CD4-positive, alpha-beta T cell treated with Interleukin-6 for 4 hours (primary cell): ENCODE measurements around the gene TARP.
"Not testable (repeated sequence)": the region's sequence is repeated elsewhere in the genome, so short reads cannot be mapped to it uniquely, and the experiment has no call there.

Experiments
- DNase-seq: peaks from one replicate; pipeline ENCODE4 v3.0.0-alpha.2; 2020; ENCODE audit warnings: mixed read lengths

TARP gene

DNA sequence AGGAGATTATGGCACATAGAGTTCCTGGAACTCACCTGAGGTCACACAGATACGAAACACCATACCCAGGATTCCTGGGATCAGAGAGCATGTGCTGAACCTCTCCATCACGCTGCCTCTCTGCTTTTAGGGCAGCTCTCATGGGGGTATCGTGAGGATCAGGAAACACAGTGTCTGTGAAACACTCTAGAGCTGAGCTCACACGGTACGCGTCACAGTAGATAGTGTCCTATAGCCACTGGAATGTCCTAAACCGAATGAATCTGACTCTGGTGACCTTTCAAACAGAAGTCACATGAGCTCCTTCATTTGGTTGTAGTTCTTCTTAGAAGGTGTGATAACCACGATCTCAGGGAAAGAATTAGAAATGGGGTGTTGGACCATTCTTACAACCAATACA, 14.3 kb downstream of the TARP start:
- not testable (repeated sequence) for DNase-seq

DNA sequence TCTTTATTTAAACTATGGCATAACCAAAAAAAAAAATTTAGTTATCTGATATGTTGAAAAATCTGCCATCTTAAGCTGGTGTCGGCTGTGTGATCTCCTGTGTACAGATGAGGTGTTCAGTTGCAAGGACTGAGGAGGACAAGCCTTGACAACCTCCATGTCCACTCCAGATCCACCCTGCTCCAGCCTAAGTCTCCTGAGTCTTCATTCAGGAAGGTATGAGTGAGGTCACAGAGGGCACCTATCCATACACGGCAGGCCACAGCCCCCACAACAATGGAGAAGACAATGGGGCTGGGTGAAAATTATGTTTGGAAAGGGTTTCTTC, 16.1 kb downstream of the TARP start:
- no peak for DNase-seq

DNA sequence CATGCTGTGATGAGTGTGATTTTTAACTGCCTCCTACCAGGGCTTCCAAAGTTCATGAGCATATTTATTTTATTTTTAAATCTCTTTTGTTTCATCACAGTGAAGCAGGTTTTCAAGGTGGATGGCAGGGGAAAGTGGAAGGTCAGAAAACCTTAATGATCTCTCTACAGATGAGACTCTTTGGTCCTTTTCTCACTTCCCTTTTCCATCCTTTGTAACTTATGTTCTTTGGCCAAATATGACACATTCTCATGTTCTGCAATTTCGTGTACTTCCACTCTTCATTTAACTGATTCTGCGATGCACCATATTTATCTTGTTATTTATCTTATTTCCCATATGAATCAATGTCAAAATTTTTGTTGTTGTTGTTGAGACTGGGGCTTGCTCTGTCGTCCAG, 23.6 kb downstream of the TARP start:
- not testable (repeated sequence) for DNase-seq

DNA sequence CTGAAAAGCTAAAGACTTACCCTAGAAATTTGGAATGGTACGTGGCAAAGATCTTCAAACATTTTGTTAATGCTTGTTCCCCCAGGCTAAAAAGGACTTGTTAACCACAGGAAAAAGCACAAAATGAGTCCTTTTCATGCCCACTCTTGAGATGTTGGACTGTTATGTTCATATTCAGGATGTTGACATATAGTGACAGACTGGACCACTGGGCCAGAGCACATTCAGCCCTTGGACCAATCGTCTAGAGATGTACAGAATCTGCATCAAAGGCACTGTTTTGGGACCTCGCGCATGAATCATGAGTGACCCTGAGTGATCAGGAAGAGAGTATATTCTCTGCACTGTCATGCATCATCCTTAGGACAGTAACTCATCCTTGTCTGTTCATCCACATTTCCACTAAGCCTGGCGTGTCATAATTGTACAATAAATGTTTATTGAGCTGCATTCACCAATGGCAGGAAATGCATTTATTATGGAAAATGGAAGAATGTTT, 25.3 kb downstream of the TARP start:
- no peak for DNase-seq

DNA sequence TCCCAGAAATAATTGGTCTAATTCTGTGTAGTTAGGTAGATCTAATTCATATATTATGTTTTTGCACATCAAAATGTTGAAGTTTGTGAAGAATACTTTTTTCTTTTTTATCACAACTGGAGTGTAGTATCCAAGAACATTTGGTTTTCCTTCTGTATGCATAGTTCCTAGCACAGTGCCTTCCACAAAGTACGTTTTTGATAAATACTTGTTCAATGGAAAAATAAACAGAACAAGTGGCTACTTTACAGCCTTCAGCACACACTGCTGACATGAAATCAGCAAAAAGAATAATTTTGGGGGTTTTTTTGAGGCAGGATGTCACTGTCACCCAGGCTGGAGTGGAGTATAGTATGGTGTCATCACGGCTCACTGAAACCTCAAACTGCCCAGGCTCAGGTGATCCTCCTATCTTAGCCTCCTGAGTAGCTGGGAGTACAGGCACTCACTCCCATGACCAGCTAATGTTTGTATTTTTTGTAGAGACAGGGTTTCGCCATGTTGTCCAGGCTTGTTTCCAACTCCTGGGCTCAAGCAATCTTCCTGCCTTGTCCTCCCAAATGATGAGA, 27.9 kb downstream of the TARP start:
- DNase-seq = no peak

DNA sequence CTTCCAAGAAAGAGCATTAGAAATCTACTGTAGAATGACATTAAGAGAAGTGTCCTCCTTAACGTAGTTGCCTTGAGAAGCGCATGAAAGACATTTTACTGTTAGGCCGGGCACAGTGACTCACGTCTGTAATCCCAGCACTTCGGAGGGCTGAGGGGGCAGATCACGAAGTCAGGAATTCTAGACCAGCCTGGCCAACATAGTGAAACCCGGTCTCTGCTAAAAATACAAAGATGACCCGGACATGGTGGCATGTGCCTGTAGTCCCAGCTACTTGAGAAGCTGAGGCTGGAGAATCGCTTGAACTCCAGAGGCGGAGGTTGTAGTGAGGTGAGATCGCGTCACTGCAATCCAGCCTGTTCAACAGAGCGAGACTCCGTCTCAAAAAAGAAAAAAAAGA, 28.9 kb downstream of the TARP start:
- no peak for DNase-seq

DNA sequence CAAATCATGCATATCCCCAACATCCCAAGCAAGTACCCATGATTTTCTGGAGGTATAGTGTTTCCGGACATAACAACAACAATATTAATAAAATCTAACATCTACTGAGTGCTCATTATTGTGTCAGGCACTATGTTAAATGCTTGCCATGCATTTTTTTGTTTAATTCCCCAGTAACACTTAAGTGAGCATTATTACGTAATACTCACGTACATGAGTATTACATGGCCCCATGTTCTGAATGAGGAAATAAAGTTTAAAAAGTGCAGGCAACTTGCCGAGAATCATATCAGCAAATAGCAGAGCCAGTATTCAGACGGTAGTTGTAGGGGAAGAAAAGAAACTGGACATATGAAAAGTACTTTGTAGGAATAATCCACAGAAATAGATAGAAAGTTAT, 30.1 kb downstream of the TARP start:
- not testable (repeated sequence) for DNase-seq

DNA sequence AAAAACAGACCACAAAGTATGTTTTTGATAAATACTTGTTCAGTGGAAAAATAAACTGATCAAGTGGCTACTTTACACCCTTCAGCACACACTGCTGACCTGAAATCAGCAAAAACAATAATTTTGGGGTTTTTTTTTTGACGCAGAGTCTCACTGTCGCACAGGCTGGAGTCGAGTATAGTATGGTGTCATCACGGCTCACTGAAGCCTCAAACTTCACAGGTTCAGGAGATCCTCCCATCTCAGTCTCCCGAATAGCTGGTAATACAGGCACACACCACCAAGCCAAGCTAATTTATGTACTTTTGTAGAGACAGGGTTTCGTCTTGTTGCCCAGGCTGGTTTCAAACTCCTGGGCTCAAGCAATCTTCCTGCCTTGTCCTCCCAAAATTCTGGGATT, 30.6 kb downstream of the TARP start:
- DNase-seq = no peak

DNA sequence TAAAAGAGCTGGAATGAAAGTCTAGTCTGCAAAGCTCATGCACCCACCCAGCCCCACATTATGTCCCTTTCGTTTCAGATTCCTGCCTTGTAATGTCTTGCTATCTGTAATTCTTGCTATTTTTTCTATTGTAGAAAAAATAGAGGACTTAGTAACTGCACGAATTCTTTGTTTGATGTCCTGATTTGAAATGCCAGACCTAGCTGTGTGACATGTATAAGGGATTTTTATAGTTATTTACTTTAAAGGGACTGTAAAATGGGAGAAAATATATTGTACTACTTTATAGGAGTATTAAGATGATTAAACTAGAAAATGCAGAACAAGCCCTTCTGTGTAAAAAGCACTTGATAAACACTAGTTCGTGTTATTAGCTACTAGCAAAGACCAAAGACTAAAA, 32.4 kb downstream of the TARP start:
- DNase-seq = no peak

DNA sequence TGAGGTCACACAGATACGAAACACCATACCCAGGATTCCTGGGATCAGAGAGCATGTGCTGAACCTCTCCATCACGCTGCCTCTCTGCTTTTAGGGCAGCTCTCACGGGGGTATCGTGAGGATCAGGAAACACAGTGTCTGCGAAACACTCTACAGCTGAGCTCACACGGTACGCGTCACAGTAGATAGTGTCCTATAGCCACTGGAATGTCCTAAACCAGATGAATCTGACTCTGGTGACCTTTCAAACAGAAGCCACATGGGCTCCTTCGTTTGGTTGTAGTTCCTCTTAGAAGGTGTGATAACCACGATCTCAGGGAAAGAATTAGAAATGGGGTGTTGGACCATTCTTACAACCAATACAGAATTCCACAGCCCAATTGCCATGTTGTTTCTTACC, 34.3 kb downstream of the TARP start:
- not testable (repeated sequence) for DNase-seq

DNA sequence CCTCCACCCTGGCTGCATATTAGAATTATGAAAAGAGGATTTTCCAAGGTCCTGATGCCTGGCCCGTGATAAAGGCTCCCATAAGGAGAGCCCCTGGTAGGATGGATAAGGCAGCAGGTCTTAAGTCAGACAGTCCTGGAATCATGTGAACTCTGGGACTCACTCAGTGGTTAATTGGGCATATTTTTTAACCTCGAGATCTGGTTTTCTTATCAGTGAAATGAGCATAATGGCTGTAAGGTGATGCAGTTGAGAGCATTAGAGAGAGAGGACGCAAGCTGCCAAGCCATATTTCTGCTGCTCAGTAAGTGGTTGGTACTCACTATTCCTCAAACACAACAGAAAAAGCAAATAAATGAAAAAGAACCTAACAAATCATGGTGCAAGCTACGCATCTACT, 37.8 kb downstream of the TARP start:
- no peak for DNase-seq

DNA sequence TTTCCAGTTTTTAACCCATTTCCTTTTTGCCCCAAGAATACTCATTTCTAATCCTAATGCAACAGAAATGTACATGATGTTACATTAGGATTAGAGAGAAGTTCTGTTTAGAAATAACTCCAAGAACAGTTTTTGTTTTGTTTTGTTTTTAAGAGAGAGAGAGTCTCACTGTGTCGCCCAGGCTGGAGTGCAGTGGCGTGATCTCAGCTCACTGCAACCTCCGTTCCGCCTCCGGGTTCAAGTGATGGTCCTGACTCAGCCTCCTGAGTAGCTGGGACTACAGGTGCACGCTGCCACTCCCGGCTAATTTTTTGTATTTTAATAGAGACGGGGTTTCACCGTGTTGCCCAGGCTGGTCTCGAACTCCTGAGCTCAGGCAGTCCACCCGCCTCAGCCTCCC, 38.7 kb downstream of the TARP start:
- DNase-seq = not testable (repeated sequence)

DNA sequence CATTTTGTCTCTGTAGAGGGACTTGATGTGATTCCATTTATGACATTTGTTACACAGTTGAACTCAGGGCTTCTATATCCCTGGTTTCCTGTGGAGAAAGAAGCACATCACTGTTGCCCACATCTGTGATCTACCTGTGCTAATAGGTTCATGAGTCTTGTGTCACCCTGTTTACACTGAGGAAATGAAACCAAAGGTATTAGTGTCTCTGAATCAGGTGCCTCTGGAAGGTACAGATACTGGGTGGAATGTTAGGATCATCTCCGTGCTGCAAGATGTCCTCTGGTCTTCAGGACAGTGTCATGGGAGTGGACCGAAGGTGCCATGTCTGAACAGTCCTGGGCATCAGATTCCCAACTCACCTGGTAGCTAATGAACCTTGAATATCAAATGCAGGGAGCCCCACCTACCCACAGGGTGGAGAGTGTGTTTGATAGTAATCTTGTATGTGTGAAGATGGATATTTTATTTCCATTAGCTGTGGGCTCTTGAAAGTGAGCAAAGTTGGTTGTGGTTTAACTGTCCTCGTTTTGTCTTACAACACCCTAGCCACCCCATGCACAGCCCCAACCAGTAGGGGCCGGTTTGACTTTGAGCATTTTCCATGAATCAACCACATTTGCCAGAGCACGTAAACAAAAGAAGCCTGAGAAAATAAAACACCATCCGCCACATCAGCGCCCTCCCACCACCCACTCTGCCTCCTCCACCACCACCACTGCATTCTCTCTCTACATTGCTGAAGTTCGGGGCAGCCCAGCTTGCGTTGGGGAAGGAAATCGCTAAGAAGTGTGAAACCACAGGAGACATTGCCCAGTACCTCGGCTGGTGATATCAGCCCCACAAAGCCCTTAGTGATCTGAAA, 40.7 kb downstream of the TARP start:
- DNase-seq = peak; percentile 61

DNA sequence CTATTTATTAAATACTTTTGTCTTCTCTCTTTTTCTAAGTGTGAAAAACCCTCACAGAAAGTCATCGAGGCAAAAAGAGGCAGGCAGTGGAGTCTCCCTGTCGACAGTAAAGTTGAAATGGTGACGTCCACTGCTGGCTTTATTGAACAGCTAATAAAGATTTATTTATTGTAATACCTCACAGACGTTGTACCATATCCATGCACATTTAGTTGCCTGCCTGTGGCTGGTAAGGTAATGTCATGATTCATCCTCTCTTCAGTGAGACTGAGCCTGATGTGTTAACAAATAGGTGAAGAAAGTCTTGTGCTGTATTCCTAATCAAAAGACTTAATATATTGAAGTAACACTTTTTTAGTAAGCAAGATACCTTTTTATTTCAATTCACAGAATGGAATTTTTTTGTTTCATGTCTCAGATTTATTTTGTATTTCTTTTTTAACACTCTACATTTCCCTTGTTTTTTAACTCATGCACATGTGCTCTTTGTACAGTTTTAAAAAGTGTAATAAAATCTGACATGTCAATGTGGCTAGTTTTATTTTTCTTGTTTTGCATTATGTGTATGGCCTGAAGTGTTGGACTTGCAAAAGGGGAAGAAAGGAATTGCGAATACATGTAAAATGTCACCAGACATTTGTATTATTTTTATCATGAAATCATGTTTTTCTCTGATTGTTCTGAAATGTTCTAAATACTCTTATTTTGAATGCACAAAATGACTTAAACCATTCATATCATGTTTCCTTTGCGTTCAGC, 43.4 kb downstream of the TARP start:
- DNase-seq = no peak

DNA sequence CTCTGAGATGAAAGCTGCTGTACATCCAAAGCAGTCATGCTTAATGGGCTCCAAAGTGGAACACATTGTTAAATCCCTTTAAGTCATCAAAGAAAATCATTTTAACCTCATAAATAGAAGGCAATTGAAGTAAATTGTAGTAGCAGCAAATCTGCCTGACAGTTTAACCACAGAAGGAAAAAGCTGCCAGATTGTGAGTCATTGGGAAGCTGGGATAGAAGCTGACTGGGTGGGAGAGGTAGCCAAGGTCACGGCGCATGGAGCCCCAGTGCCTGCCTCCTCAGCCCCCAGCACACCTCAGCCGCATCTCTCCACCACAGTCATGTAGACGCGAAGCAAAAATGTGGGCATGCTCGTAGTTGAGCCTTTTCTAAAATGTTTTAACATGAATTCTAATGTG, 44.0 kb downstream of the TARP start:
- no peak for DNase-seq

DNA sequence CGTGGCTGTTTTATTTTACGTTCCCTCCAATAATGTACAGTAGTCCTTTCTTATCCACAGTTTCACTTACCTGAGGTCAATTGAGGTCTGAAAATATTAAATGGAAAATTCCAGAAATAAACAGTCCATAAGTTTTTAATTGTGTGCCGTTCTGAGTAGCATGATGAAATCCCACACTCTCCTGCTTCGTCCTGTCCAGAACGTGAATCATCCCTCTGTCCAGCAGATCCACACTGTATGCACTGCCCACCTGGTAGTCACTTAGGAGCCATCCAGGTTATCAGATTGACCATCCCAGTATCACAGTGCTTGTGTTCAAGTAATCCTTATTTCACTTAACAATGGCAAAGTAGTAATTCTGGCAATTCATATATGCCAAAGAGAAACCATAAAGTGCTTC, 49.0 kb downstream of the TARP start:
- no peak for DNase-seq

DNA sequence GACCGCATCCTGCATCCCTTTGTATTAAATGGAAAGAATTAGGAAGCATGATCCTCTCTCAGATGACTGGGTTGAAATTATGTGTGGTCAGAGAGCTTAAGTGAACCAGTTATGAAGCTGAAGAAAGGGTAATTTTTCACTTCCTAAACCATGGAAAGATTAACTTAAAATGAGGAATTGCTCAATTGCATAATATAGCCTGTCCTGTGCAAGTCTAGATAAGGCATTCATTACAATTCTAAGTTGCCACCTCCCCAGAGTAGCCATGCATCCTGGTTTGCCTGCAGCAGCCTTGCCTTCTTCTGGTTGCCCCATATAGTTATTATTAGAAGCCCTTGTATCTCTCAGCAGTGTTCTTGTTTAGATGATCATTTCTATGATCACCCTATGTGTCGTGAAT, 50.1 kb downstream of the TARP start:
- no peak for DNase-seq

DNA sequence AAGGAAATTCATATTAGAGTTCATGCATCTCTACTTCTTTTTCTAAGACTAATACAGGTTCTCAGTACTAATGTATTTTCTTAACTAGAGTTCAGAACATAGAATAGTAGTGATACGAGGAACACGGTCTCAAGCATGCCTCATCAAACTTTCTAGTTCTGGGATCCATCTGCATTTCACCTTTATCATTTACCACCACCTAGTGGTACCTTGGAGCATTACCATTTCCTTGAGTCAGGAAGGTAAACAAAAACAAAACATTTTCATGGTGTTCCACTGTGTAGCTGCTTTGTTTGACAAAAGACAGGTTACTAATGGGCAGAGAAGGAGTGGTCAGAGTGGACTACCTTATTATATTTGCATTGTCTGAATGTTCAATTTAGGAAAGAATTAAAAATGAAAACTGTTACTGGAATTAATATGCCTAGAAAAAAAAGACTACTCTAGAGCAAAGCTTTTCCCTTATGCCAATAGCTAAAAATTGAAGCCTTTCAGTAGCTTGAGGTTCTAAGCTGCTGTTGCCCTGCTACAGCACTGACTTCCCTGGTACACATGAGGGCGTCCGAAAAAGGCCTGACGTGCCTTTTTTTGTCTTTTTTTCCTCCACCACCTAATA, 50.8 kb downstream of the TARP start:
- peak; percentile 38 for DNase-seq

DNA sequence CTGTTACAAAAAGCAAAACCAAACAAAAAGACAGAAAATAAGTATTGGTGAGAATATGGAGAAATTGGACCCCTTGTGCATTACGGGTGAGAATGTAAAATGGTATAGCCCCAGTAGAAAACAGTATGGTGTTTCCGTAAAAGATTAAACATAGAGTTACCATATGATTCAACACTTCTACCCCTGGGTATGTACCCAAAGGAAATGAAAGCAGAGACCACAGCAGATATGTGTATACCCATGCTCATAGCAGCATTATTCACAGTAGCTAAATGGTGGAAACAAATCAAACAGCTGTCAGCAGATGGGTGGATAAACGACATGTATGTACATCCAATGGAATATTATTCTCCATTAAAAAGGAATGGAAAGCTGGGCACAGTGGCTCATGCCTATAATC, 53.0 kb downstream of the TARP start:
- DNase-seq = no peak

DNA sequence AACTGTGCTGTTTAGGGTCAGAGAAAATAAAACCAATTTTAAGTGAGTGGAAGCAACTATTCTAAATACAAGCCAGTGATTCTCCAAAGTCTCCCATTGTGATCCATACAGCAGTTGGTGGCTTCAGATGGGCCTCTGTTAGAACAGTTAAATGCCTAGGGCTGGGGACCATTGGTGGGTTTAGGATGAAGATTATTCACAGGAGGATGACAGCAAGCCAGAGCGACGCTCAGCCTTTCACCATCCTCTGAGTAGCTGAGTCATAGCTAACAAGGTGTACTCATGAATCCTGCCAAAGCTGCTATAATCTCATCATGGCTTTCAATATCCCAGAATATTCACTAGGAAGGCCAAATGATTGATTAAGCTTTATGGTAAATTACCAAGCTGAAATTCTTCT, 55.8 kb downstream of the TARP start:
- peak; percentile 17 for DNase-seq

DNA sequence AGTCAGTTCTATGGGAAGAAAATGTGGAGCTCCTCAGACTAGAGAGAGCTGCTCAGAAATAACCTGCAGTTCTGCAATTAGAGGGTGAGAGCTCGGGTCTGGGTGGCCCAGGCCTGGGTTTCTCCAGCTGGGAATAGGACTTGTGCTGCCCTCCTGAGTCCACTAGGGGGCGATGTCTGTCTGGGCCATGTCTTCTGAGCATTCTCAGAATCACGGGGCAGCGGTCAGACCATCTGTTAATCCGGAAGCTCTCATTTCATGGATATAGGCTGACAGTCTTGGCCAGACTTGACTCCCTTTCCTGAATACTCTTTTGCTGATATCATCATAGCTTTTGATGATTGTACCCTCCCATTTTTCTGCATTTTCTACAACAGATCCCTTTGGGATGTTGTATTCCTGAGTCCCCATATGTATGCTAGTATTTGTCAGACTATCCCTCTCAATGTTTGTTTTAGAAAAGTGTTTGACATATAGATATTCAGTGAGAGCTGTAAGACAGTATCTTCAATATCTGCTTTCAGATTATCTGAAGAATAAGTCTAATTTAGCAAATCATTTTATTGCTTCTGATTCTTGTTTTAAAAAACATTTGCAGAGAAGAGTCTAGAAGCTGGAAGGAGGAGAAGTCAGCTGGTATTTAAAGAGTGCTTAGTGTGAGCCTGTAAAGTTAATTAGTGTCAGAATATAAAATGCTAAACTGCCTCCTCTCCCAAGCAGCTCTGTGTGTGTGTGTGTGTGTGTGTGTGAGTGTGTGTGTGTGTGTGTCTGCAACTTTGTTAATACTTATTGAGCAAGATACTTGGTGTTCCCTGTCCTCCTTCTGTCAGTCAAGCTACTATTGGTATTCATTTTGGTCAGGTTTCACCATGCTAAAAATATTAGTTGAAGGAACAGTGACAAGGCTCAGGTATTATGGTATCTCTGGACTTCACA, 57.4 kb downstream of the TARP start:
- peak; percentile 78 for DNase-seq

DNA sequence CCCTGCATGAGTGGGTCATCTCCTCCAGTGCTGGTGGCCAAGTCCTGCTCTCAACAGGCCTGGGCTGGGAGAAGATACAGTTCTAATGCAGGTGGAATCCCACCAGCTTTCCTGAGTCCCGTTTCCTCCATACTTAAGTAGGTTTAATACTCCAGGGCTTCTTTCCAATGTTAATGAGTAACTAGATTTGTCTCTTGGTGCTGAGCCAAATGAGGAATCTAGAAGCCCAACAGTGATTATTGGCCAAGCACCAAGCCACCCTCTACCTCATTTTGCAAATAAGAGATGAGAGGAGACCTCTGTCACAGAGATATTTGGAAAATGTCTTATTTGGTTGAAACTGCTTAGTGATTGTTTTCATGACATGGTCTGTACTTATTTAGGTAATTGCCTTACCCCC, 58.3 kb downstream of the TARP start:
- DNase-seq = no peak
